Testis (tissue), 3 donors: ENCODE results near the gene SMOC1. TPM values are rescaled to one million over a fixed set of nuclear protein-coding genes. Genes with fewer than 3 reads are reported as not detected.

ENCODE experiments used
- polyA plus RNA-seq: library from polyadenylated mRNA; stranded (reverse); fragments of 350-450 nt; fragmentation: Illumina TruSeq; extraction: RNeasy Lipid Tissue Mini Kit (QIAGEN cat#74804); gene quantifications from one replicate; pipeline ENCODE4 v1.2.3, GENCODE V29; 2014; ENCODE audit warnings: low read depth, low replicate concordance; ENCODE audit not compliant: insufficient read depth
- total RNA-seq, 2 donors: library from RNA; depleted of rRNA; stranded (reverse); fragments of >200 nt; gene quantifications; one replicate each; pipeline ENCODE4 v1.2.3, GENCODE V29; 2016

Gene SMOC1
- total and polyA plus RNA-seq, 3 donors from 2014 or later, result 88.2 to 248 (median 143) TPM

Other genes starting within 250 kb of the SMOC1 start
- gene SRSF5, start 112.3 kb upstream of the SMOC1 start, total RNA-seq, result 100 to 1,000 TPM; 500 to 530 TPM
- gene SRSF5, start 112.3 kb upstream of the SMOC1 start, polyA plus RNA-seq, result 341 TPM
- gene SLC10A1, start 82.2 kb upstream of the SMOC1 start, total RNA-seq, result not detected
- 0.30 TPM for gene SLC10A1, start 82.2 kb upstream of the SMOC1 start, polyA plus RNA-seq